Suprapubic skin (tissue), 4 donors: ENCODE measurements around the gene IL1RL2. TPM values are rescaled to one million over a fixed set of nuclear protein-coding genes. Genes with fewer than 3 reads are reported as not detected.

Experiments
- DNase-seq, 2 donors: peaks; one replicate each; pipeline ENCODE4 v3.0.0-alpha.2; 2019; ENCODE audit warnings: low spot score in 2 of 2
- H3K27ac ChIP-seq: fragments of 200-600 bp; sonication (generic); one replicate; pipeline ENCODE4 v1.5.1; 2019
- H3K27me3 ChIP-seq: fragments of 200-600 bp; sonication (generic); one replicate; pipeline ENCODE4 v1.5.1; 2019
- H3K36me3 ChIP-seq: fragments of 200-600 bp; sonication (generic); one replicate; pipeline ENCODE4 v1.5.1; 2019
- H3K4me1 ChIP-seq: fragments of 200-600 bp; sonication (generic); one replicate; pipeline ENCODE4 v1.5.1; 2019
- H3K4me3 ChIP-seq: fragments of 200-600 bp; sonication (generic); one replicate; pipeline ENCODE4 v1.5.1; 2019; ENCODE audit warnings: mild to moderate bottlenecking
- H3K9me3 ChIP-seq: fragments of 200-600 bp; sonication (generic); one replicate; pipeline ENCODE4 v1.5.1; 2019
- EP300 ChIP-seq: sonication (generic); formaldehyde crosslinking; IDR thresholded peaks from one replicate; pipeline ENCODE4 v1.6.1; 2017; ENCODE audit warnings: antibody characterized with exemption
- POLR2A ChIP-seq, 2 donors: fragments of 450-650 bp; IDR thresholded peaks; one replicate each; pipeline ENCODE4 v1.6.1; 2017; ENCODE audit warnings: antibody characterized with exemption in 2 of 2, mild to moderate bottlenecking in 2 of 2, moderate library complexity in 2 of 2
- POLR2AphosphoS5 ChIP-seq, 3 donors: sonication (generic); formaldehyde crosslinking; IDR thresholded peaks; one replicate each; pipeline ENCODE4 v1.6.1; 2017; ENCODE audit warnings: antibody characterized with exemption in 3 of 3
- WGBS: methylation state at CpG from one replicate; pipeline ENCODE4 v1.1.5; 2018; 5-methylcytosine and 5-hydroxymethylcytosine counted together
- total RNA-seq, 4 donors: library from RNA; depleted of rRNA; stranded (reverse); fragments of >200 nt; gene quantifications; one replicate each; pipeline ENCODE4 v1.1.0, GENCODE V29; 2016
- TF ChIP-seq, protein P1 (sequence below), 2 donors: fragments of 200-600 bp in 1 of 2; fragments of 450-650 bp in 1 of 2; sonication (generic) in 1 of 2; IDR thresholded peaks; one replicate each; pipeline ENCODE4 v1.5.1; 2016 to 2019; ENCODE audit warnings: antibody characterized with exemption in 2 of 2, mild to moderate bottlenecking in 1 of 2, moderate library complexity in 1 of 2

Gene IL1RL2
- total RNA-seq, 4 donors from 2014 or later, result 7.0 to 15.9 (median 12.0) TPM

DNA sequence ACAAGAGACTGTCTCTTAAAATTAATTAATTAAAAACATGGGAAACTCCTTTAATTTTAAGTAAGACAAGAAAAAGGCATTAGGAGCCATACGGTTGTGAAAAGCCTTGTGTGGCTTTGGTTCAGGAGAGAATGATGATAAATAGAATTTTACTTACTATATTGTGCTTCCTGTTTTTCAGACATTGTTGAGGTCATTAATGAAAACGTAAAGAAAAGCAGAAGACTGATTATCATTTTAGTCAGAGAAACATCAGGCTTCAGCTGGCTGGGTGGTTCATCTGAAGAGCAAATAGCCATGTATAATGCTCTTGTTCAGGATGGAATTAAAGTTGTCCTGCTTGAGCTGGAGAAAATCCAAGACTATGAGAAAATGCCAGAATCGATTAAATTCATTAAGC lies 10.7 kb upstream of the IL1RL2 start:
- Histone ChIP-seq H3K4me3 (no peak overlapping the region), H3K27ac (no peak overlapping the region), H3K9me3 (no peaks in the 10 kb centered on the region), H3K36me3 (peaks cover 63% of the 10 kb centered on the region), H3K27me3 (no peaks in the 10 kb centered on the region), H3K4me1 (no peaks in the 10 kb centered on the region)
- WGBS, result 87% methylated on average over 3 of the region's 3 CpGs
- DNase-seq, result no peak
- TF ChIP-seq, protein P1, sequence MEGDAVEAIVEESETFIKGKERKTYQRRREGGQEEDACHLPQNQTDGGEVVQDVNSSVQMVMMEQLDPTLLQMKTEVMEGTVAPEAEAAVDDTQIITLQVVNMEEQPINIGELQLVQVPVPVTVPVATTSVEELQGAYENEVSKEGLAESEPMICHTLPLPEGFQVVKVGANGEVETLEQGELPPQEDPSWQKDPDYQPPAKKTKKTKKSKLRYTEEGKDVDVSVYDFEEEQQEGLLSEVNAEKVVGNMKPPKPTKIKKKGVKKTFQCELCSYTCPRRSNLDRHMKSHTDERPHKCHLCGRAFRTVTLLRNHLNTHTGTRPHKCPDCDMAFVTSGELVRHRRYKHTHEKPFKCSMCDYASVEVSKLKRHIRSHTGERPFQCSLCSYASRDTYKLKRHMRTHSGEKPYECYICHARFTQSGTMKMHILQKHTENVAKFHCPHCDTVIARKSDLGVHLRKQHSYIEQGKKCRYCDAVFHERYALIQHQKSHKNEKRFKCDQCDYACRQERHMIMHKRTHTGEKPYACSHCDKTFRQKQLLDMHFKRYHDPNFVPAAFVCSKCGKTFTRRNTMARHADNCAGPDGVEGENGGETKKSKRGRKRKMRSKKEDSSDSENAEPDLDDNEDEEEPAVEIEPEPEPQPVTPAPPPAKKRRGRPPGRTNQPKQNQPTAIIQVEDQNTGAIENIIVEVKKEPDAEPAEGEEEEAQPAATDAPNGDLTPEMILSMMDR (IDR thresholded peaks at IDR 0.05), result no peak
- TF ChIP-seq POLR2AphosphoS5 (IDR thresholded peaks at IDR 0.05), result no peak
- TF ChIP-seq EP300, result no peak
- TF ChIP-seq POLR2A (IDR thresholded peaks at IDR 0.05), result no peak

DNA sequence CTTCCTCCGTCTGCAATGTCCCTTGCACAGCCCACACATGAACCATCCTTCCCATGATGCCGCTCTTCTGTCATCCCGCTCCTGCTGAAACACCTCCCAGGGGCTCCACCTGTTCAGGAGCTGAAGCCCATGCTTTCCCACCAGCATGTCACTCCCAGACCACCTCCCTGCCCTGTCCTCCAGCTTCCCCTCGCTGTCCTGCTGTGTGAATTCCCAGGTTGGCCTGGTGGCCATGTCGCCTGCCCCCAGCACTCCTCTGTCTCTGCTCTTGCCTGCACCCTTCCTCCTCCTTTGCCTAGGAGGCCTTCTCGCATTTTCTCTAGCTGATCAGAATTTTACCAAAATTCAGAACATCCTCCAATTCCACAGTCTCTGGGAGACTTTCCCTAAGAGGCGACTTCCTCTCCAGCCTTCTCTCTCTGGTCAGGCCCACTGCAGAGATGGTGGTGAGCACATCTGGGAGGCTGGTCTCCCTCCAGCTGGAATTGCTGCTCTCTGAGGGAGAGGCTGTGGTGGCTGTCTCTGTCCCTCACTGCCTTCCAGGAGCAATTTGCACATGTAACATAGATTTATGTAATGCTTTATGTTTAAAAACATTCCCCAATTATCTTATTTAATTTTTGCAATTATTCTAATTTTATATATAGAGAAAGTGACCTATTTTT lies 8.9 kb upstream of the IL1RL2 start:
- H3K27ac ChIP-seq, result no peak overlapping the region
- TF ChIP-seq POLR2AphosphoS5 (IDR thresholded peaks at IDR 0.05) (no peak), EP300 (no peak), POLR2A (IDR thresholded peaks at IDR 0.05) (no peak)
- peaks cover 49% of the 10 kb centered on the region for H3K36me3 ChIP-seq
- no peaks in the 10 kb centered on the region for H3K9me3 ChIP-seq
- H3K27me3 ChIP-seq, result no peaks in the 10 kb centered on the region
- H3K4me1 ChIP-seq, result peaks cover 12% of the 10 kb centered on the region
- H3K4me3 ChIP-seq, result no peak overlapping the region
- no peak for DNase-seq
- WGBS, result 90% methylated on average over 7 of the region's 7 CpGs

DNA sequence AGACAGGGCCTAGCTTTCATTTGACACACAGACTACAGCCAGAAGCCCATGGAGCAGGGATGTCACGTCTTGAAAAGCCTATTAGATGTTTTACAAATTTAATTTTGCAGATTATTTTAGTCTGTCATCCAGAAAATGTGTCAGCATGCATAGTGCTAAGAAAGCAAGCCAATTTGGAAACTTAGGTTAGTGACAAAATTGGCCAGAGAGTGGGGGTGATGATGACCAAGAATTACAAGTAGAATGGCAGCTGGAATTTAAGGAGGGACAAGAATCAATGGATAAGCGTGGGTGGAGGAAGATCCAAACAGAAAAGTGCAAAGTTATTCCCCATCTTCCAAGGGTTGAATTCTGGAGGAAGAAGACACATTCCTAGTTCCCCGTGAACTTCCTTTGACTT lies 7.8 kb upstream of the IL1RL2 start:
- Histone ChIP-seq H3K27me3 (no peaks in the 10 kb centered on the region), H3K36me3 (peaks cover 41% of the 10 kb centered on the region), H3K27ac (no peak overlapping the region), H3K9me3 (no peaks in the 10 kb centered on the region), H3K4me1 (peaks cover 12% of the 10 kb centered on the region), H3K4me3 (no peak overlapping the region)
- no peak for TF ChIP-seq POLR2AphosphoS5 (IDR thresholded peaks at IDR 0.05)
- no peak for TF ChIP-seq POLR2A (IDR thresholded peaks at IDR 0.05)
- no peak for TF ChIP-seq EP300
- TF ChIP-seq, protein P1 (IDR thresholded peaks at IDR 0.05), result no peak
- WGBS, result 67% methylated on average over 3 of the region's 3 CpGs
- DNase-seq, result no peak

DNA sequence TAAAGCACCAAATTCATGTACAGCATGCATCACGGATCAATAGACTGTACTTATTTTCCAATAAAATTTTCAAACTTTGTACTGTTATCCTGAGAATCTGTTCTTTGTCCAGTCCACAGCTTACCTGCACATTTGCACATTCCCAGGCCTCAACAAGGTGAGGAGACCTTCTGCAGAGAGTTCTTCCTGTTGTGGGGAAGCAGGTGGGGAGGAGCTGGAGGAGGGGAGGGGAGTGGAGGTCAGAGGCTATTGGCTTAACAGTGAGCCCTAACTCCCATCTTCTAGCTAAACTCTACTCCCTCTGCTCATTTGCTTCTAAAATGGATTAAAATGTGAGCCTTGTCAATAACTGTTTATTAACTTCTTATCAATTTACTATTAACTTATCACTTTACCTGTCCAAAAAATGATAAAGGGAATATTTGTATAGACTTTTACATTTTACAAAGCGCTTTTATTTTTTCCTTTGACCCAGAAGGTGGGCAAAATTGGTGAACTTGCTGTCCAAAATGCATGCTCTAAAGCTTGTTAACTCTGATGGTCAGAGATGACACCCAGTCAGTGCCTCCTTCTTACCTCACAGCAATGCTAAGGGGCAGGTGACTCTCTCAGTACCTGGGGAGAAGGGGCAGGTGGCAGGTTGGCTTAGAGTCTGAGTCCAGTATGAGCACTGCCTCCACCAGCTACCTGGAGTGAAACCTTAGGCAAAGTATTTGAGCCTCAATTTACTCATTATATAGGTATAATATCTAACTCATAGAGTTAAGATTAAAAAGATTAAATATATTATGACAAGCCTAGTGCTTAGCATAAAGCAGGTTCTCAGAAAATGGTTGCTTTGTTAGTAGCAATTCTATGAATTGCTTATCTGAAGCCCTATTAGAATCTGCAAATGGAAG lies 6.8 kb upstream of the IL1RL2 start:
- 98% methylated on average over 2 of the region's 2 CpGs for WGBS
- Histone ChIP-seq H3K36me3 (peaks cover 37% of the 10 kb centered on the region), H3K27ac (no peak overlapping the region), H3K4me3 (no peak overlapping the region), H3K4me1 (peaks cover 12% of the 10 kb centered on the region), H3K9me3 (no peaks in the 10 kb centered on the region), H3K27me3 (no peaks in the 10 kb centered on the region)
- DNase-seq, result no peak
- TF ChIP-seq POLR2A (IDR thresholded peaks at IDR 0.05), result no peak
- TF ChIP-seq POLR2AphosphoS5 (IDR thresholded peaks at IDR 0.05), result no peak
- TF ChIP-seq EP300, result no peak

DNA sequence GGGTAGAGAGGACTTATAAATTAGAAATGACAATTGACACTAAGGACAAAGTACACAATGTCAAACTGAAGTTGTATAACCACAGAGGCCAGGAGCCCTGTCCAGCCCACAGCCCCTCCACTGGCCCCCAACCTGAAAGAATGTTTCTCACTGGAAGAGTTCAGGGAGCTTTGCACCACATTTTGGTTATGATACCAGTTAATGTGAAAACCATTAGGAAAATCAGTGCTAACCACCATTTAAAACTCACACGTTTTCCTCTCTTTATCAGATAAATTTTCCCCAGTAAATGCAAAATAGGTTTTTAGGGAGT lies 6.2 kb upstream of the IL1RL2 start:
- peaks cover 31% of the 10 kb centered on the region for H3K36me3 ChIP-seq
- TF ChIP-seq EP300, result no peak
- TF ChIP-seq, protein P1 (IDR thresholded peaks at IDR 0.05), result no peak
- TF ChIP-seq POLR2A (IDR thresholded peaks at IDR 0.05), result no peak
- TF ChIP-seq POLR2AphosphoS5 (IDR thresholded peaks at IDR 0.05), result no peak
- 65% methylated on average over 1 of the region's 1 CpG for WGBS
- no peak for DNase-seq
- H3K4me1 ChIP-seq, result peaks cover 12% of the 10 kb centered on the region
- no peak overlapping the region for H3K4me3 ChIP-seq
- H3K27ac ChIP-seq, result no peak overlapping the region
- H3K9me3 ChIP-seq, result no peaks in the 10 kb centered on the region
- H3K27me3 ChIP-seq, result no peaks in the 10 kb centered on the region

DNA sequence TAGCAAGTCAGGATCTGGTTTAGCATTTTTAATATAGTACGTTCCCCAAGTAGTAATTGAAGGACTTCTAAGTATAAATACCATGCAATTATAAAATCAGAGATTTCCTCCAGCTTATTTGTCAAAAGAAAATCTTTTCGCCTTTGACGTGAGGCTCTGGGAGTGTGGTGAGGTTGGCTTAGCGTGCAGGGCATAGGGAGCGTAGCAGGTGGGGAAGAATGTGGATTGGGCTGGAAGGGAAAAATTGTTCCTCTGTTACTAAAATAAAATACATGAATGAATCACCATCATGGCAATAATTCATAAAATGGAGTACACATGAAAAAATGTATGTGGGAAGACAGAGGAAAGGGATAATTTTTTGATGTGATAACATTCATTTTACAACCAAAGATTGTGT lies 5.4 kb upstream of the IL1RL2 start:
- peaks cover 24% of the 10 kb centered on the region for H3K36me3 ChIP-seq
- H3K4me3 ChIP-seq, result no peak overlapping the region
- H3K4me1 ChIP-seq, result peaks cover 14% of the 10 kb centered on the region
- H3K27me3 ChIP-seq, result no peaks in the 10 kb centered on the region
- H3K9me3 ChIP-seq, result no peaks in the 10 kb centered on the region
- 85% methylated on average over 5 of the region's 5 CpGs for WGBS
- no peak overlapping the region for H3K27ac ChIP-seq
- DNase-seq, result no peak
- TF ChIP-seq EP300 (no peak), POLR2AphosphoS5 (IDR thresholded peaks at IDR 0.05) (no peak), POLR2A (IDR thresholded peaks at IDR 0.05) (no peak)
- TF ChIP-seq, protein P1 (IDR thresholded peaks at IDR 0.05), result no peak
